ENCODE results near the gene ZNF362.

- no peak for TF ChIP-seq CTCF (conservative IDR thresholded peaks at IDR 0.05; ENCODE audit: low read length)
- TF ChIP-seq EZH2phosphoT487 (IDR thresholded peaks at IDR 0.05; ENCODE audit: borderline replicate concordance, low read depth, low read length), result no peak
Observed at GRCh38 chr1:33281554-33282303, 25.4 kb downstream of the ZNF362 start.
